Neuronal stem cell (in vitro differentiated cells): Measurements from ENCODE around the gene DAND5.
"Not testable (repeated sequence)": the region's sequence is repeated elsewhere in the genome, so short reads cannot be mapped to it uniquely, and the experiment has no call there.

Experiments
- DNase-seq: peaks from one replicate; pipeline ENCODE4 v3.0.0-alpha.2; 2013; ENCODE audit warnings: low spot score
- H2AFZ ChIP-seq: one replicate; pipeline ENCODE4 v1.6.1; 2013; ENCODE audit warnings: mild to moderate bottlenecking, low read length, inconsistent platforms
- H2AK5ac ChIP-seq: 2 replicates; pipeline ENCODE4 v1.6.1; 2013; ENCODE audit warnings: low read depth, mild to moderate bottlenecking, inconsistent platforms, low read length, moderate library complexity, mixed read lengths
- H2BK120ac ChIP-seq: 2 replicates; pipeline ENCODE4 v1.6.1; 2013; ENCODE audit warnings: low read depth, mild to moderate bottlenecking, inconsistent platforms, low read length, moderate library complexity, mixed read lengths
- H2BK12ac ChIP-seq: one replicate; pipeline ENCODE4 v1.6.1; 2013; ENCODE audit warnings: low read length, inconsistent platforms
- H2BK15ac ChIP-seq: 2 replicates; pipeline ENCODE4 v1.6.1; 2013; ENCODE audit warnings: mild to moderate bottlenecking, low read length, inconsistent platforms, mixed read lengths
- H2BK5ac ChIP-seq: one replicate; pipeline ENCODE4 v1.6.1; 2013; ENCODE audit warnings: inconsistent platforms, mild to moderate bottlenecking, low read length, moderate library complexity
- H3K14ac ChIP-seq: one replicate; pipeline ENCODE4 v1.6.1; 2013; ENCODE audit warnings: low read length, inconsistent platforms
- H3K18ac ChIP-seq: 2 replicates; pipeline ENCODE4 v1.6.1; 2013; ENCODE audit warnings: low read length, inconsistent platforms
- H3K23ac ChIP-seq: 2 replicates; pipeline ENCODE4 v1.6.1; 2013; ENCODE audit warnings: low read depth, mild to moderate bottlenecking, mixed read lengths, low read length, inconsistent platforms; ENCODE audit not compliant: poor library complexity
- H3K27ac ChIP-seq: replicated peaks from 3 replicates; pipeline ENCODE4 v1.5.1; 2013; ENCODE audit warnings: low read length, inconsistent platforms
- H3K27me3 ChIP-seq, 3 experiments: 2 replicates each; pipeline ENCODE4 v1.6.1; 2013; ENCODE audit warnings: low read length in 3 of 3, mild to moderate bottlenecking in 2 of 3, inconsistent platforms in 1 of 3, low read depth in 1 of 3, mixed read lengths in 1 of 3, moderate library complexity in 1 of 3; ENCODE audit not compliant: control insufficient read depth in 3 of 3, insufficient read depth in 3 of 3
- H3K36me3 ChIP-seq, 2 donors: replicated peaks in 1 of 2; 2 replicates each; pipeline ENCODE4 v1.6.1; 2013; ENCODE audit warnings: low read length in 2 of 2; ENCODE audit not compliant: control insufficient read depth in 2 of 2, insufficient read depth in 2 of 2
- H3K4ac ChIP-seq: 2 replicates; pipeline ENCODE4 v1.6.1; 2013; ENCODE audit warnings: inconsistent platforms, mild to moderate bottlenecking, low read length, moderate library complexity
- H3K4me1 ChIP-seq, 2 donors: 1 replicate in 1 of 2; 2 replicates in 1 of 2; pipeline ENCODE4 v1.6.1; 2013; ENCODE audit warnings: low read length in 2 of 2, low read depth in 1 of 2; ENCODE audit not compliant: control insufficient read depth in 2 of 2, insufficient read depth in 1 of 2
- H3K4me2 ChIP-seq: one replicate; pipeline ENCODE4 v1.6.1; 2013; ENCODE audit warnings: mild to moderate bottlenecking, low read length, inconsistent platforms; ENCODE audit not compliant: insufficient read depth, poor library complexity, severe bottlenecking
- H3K4me3 ChIP-seq, 2 donors: 2 replicates each; pipeline ENCODE4 v1.5.1; 2013; ENCODE audit warnings: low read length in 2 of 2, mild to moderate bottlenecking in 2 of 2, inconsistent platforms in 1 of 2, moderate library complexity in 1 of 2
- H3K79me1 ChIP-seq: one replicate; pipeline ENCODE4 v1.6.1; 2013; ENCODE audit warnings: low read depth, mild to moderate bottlenecking, inconsistent platforms, low read length, moderate library complexity
- H3K9ac ChIP-seq: one replicate; pipeline ENCODE4 v1.6.1; 2013; ENCODE audit warnings: mild to moderate bottlenecking, low read depth, low read length, inconsistent platforms; ENCODE audit not compliant: poor library complexity
- H3K9me3 ChIP-seq, 2 donors: replicated peaks in 1 of 2; 2 replicates each; pipeline versions ENCODE3 to v1.6.1; 2013; ENCODE audit warnings: low read length in 2 of 2, mild to moderate bottlenecking in 2 of 2, inconsistent platforms in 1 of 2, low read depth in 1 of 2, mixed read lengths in 1 of 2, moderate library complexity in 1 of 2; ENCODE audit not compliant: control insufficient read depth in 2 of 2, insufficient read depth in 1 of 2
- H4K8ac ChIP-seq: one replicate; pipeline ENCODE4 v1.6.1; 2013; ENCODE audit warnings: low read depth, mild to moderate bottlenecking, inconsistent platforms, low read length, moderate library complexity
- H4K91ac ChIP-seq: one replicate; pipeline ENCODE4 v1.6.1; 2013; ENCODE audit warnings: low read length, low read depth, mild to moderate bottlenecking, inconsistent platforms; ENCODE audit not compliant: poor library complexity
- WGBS, 2 donors: extraction: QIAGEN DNeasy Blood & Tissue Kit; methylation state at CpG; one replicate each; pipeline ENCODE4 v1.1.7; 2013; ENCODE audit warnings: missing lambda C conversion rate in 2 of 2, mixed read lengths in 1 of 2; ENCODE audit not compliant: insufficient read length in 2 of 2, insufficient replicate concordance in 1 of 2; ENCODE audit errors: extremely low coverage in 2 of 2; 5-methylcytosine and 5-hydroxymethylcytosine counted together

The DAND5 gene

DNA sequence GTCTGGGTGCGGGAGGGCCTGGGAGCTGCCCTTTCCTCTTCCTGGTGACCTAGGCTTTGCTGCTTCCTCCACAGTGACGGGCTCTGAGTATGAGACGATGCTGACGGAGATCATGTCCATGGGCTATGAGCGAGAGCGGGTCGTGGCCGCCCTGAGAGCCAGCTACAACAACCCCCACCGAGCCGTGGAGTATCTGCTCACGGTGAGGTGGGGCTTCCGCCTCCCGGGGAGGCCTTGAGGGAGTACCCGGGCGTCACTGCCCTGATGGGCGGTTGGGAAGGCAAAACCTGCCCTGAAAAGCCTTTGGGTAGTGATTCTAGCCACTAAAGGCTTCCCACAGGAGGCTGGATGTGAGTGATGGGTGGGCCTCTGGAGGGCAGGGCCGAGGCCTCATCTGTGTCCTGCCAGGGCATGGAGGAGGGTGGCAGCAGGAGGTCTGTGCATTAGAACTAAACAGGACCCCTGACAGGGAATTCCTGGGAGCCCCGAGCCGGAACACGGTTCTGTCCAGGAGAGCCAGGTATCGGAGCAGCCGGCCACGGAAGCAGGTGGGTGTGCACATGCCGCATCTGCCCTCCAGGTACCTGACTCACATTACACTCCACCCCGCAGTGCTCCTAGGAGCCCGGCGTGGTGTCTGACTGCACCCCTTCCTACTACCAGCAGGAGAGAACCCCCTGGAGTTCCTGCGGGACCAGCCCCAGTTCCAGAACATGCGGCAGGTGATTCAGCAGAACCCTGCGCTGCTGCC is 20.6 kb upstream of the DAND5 start:
- Histone ChIP-seq H3K4ac (no peak overlapping the region), H3K18ac (no peak overlapping the region), H4K8ac (no peak overlapping the region), H2BK120ac (no peak overlapping the region), H3K4me1 (peaks cover 0 to 6% of the 10 kb centered on the region in 2 donors), H2AK5ac (no peak overlapping the region), H3K4me2 (no peak overlapping the region), H3K9ac (peak overlapping the region; percentile 13), H2BK12ac (no peak overlapping the region), H3K23ac (no peak overlapping the region), H3K36me3 (peaks cover 51 to 87% of the 10 kb centered on the region in 2 donors), H3K79me1 (peaks cover 5% of the 10 kb centered on the region), H4K91ac (no peak overlapping the region), H3K9me3 (no peaks in the 10 kb centered on the region), H3K14ac (no peak overlapping the region), H3K4me3 (no peak overlapping the region), H3K27me3 (no peaks in the 10 kb centered on the region), H2BK5ac (no peak overlapping the region), H2AFZ (no peak overlapping the region), H2BK15ac (no peak overlapping the region), H3K27ac (no peak overlapping the region)
- no peak for DNase-seq
- no CpG with 5 or more reads among the region's 30 CpGs for WGBS, 2 donors

DNA sequence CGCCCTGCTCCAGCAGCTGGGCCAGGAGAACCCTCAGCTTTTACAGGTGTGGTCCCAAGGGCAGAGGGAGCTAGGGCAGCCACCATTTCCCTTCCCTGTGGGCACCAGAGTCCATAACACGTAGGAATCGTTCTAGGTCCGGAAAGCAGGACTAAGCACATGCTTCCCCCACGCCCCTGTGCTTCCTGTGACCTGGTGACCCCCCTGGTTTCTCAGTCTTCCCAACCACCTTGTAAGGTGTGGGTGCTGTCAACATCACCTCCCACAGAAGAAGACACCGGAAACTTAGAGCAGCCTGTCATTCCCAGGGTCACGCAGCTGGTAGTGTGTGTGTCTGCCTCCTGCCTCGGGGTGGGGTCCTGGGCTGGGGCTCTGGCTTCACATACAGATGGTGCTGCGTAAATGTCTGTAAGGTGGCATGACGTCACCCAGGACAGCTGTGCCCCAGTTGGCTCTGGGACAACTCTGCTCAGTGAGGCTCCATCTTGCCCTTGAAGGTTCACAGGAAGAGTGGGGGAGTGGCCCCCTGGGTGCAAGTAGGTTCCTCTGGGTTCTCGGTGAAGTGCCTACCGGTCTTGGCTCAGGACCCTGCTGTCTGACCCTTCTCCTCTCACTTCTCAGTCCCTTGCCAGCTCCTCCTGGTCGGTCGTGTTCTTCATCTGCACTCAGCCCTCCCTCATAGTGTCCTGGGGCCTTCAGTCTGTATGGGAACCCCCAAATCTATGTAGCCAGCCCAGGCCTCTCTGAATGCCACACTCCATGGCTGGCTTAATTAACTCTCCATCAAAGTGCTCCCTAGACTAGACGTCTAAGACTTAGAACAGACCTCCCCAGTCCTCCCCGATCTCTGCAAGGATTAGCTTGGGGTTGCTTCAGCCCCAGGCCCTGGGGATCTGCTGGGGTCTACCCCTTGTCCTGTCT is 19.8 kb upstream of the DAND5 start:
- Histone ChIP-seq H3K9me3 (no peaks in the 10 kb centered on the region), H2AK5ac (no peak overlapping the region), H3K9ac (no peak overlapping the region), H3K36me3 (peaks cover 47 to 87% of the 10 kb centered on the region in 2 donors), H3K27ac (no peak overlapping the region), H3K4ac (no peak overlapping the region), H3K4me2 (no peak overlapping the region), H3K27me3 (no peaks in the 10 kb centered on the region), H2AFZ (no peak overlapping the region), H2BK120ac (no peak overlapping the region), H3K4me1 (peaks cover 0 to 6% of the 10 kb centered on the region in 2 donors), H3K14ac (no peak overlapping the region), H3K79me1 (peaks cover 5% of the 10 kb centered on the region), H3K23ac (no peak overlapping the region), H3K4me3 (no peak overlapping the region), H4K91ac (no peak overlapping the region), H3K18ac (no peak overlapping the region), H2BK12ac (no peak overlapping the region), H4K8ac (no peak overlapping the region), H2BK5ac (no peak overlapping the region), H2BK15ac (no peak overlapping the region)
- WGBS, 2 donors, result no CpG with 5 or more reads among the region's 16 CpGs
- DNase-seq, result no peak

DNA sequence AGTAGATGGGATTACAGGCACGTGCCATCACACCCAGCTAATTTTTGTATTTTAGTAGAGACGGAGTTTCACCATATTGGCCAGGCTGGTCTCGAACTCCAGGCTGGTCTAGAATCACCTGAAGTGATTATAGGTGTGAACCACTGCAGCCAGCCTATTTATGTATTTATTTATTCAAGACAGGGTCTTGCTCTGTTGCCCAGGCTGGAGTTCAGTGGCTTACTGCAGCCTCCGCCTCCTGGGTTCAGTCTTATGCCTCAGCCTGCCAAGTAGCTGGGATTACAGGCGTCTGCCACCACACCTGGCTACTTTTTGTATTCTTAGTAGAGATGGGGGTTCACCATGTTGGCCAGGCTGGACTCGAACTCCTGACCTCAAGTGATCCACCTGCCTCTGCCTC is 17.3 kb upstream of the DAND5 start:
- H3K27me3 ChIP-seq, H2BK5ac ChIP-seq, H3K4me3 ChIP-seq, H2AK5ac ChIP-seq, H3K4me1 ChIP-seq, H3K27ac ChIP-seq, DNase-seq, H3K9me3 ChIP-seq, H3K4me2 ChIP-seq, H3K18ac ChIP-seq, H2BK120ac ChIP-seq, H2AFZ ChIP-seq, H4K8ac ChIP-seq, H4K91ac ChIP-seq, H3K14ac ChIP-seq, H3K23ac ChIP-seq, H3K9ac ChIP-seq, H3K4ac ChIP-seq, H2BK12ac ChIP-seq, H2BK15ac ChIP-seq: not testable (repeated sequence)
- H3K79me1 ChIP-seq, result peaks cover 17% of the 10 kb centered on the region
- WGBS, 2 donors, result no CpG with 5 or more reads among the region's 6 CpGs
- H3K36me3 ChIP-seq, result peaks cover 52 to 88% of the 10 kb centered on the region in 2 donors
